T1000 (cell line): Measurements from ENCODE around the gene TIMELESS.
A peak's percentile ranks its signal among the peaks of the same experiment; 100 is the strongest.
"Not testable (repeated sequence)": the region's sequence is repeated elsewhere in the genome, so short reads cannot be mapped to it uniquely, and the experiment has no call there.

Experiments used
- DNase-seq: peaks from one replicate; lab custom pipeline; 2025; ENCODE audit warnings: mixed read lengths; lab: John Stamatoyannopoulos, UW

Gene TIMELESS

GRCh38 chr12:56448860-56449621 lies at the start of gene TIMELESS:
TSS of gene TIMELESS (minus strand) at chr12:56449426. CDS start at chr12:56434170, 15,256 bp downstream.
- peak; percentile 91 for DNase-seq

- DNase-seq: not testable (repeated sequence)
These were observed 49.1 kb upstream of the TIMELESS start for GRCh38 chr12:56498126-56498902.

- peak; percentile 61 for DNase-seq
These were observed 47.5 kb upstream of the TIMELESS start for GRCh38 chr12:56496704-56497103.

DNA sequence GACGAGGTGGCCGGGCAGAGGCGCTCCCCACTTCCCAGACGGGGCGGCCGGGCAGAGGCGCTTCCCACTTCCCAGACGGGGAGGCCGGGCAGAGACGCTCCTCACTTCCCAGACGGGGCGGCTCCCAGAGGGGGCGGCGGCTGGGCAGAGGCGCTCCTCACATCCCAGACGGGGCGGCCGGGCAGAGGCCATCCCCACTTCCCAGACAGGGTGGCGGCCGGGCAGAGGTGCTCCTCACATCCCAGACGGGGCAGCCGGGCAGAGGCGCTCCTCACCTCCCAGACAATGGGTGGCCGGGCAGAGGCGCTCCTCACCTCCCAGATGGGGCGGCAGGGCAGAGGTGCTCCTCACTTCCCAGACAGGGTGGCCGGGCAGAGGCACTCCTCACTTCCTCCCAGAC lies 45.3 kb upstream of the TIMELESS start:
- not testable (repeated sequence) for DNase-seq

GRCh38 chr12:56494106-56494415 lies 44.8 kb upstream of the TIMELESS start:
- DNase-seq: not testable (repeated sequence)

DNA sequence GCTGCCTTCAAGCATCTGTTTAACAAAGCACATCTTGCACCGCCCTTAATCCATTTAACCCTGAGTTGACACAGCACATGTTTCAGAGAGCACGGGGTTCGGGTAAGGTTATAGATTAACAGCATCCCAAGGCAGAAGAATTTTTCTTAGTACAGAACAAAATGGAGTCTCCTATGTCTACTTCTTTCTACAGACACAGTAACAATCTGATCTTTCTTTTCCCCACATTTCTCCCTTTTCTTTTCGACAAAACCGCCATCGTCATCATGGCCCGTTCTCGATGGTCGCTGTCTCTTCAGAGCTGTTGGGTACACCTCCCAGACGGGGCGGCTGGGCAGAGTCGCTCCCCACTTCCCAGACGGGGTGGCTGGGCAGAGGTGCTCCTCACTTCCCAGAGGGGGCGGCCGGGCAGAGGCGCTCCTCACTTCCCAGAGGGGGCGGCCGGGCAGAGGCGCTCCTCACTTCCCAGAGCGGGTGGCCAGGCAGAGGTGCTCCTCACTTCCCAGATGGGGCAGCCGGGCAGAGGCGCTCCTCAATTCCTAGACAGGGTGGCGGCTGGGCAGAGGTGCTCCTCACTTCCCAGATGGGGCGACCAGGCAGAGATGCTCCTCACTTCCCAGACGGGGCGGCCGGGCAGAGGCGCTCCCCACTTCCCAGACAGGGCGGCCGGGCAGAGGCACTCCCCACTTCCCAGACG lies 44.3 kb upstream of the TIMELESS start:
- DNase-seq: not testable (repeated sequence)

DNA sequence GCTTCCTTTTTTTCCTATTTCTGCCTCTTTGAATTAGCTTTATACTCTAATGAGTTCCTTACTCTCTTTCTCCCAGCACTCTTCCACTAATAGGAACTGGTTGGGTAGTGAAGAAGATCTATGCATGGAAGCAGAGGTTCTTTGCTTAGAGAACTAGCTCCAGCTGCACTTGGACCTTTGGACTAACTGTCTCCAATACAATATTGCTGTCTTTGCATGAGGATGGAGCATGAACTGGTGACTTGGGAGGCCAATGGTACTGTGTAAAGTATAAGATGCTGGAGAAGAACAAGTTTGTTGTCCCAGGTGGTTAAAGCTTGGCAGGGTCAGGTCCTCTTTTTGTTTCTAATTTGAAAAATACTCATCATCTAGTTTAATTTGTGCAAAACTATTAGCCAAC lies 41.1 kb upstream of the TIMELESS start:
- DNase-seq: no peak

GRCh38 chr12:56488041-56488955 lies 39.1 kb upstream of the TIMELESS start, which contains the start of gene GLS2:
TSS of gene GLS2 (minus strand) at chr12:56488161. CDS start at chr12:56488118, 43 bp downstream.
- DNase-seq: peak; percentile 57

DNA sequence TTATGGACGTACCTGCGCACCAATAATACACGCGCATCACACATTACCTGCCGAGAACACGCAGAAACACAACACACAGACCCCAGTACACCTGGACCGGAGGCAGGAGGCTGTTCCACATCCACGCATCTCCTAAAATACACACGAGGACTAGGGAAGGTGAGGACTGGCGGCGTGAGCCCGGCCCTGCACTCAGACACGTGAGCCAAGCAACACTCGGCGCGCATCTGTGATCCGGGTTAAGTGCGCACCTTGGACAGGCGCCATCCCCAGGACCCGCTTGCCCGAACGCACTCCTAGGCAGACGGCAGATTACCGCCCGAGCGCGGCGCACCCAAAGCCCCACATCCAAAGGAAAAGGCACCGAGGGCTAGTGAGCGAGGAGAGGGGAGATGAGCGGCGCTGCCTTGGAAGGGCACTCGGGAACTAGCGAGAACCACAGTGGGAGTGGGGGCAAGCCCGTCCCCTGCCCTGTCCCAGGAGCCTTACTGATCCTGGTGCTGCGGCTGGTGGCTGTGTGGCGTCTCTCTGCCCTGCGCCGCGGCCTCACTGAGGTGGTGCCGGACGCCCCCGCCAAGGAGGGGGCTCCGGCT lies 38.3 kb upstream of the TIMELESS start:
- no peak for DNase-seq

DNA sequence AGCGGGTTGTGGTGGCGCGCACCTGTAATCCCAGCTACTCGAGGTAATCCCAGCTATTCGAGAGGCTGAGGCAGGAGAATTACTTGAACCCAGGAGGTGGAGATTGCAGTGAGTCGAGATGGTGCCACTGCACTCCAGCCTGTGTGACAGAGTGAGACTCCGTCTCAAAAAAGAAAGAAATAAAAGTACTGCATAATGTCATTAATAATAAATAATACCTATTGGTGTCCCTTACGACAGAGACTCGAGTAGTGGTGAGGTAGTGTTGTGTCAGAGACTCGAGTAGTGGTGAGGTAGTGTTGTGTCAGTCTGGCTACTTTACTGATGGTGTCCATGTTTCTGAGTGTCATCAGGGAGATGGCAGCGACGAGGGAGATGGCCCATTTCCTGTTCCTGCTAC lies 37.5 kb upstream of the TIMELESS start:
- DNase-seq: no peak

GRCh38 chr12:56484566-56484965 lies 35.3 kb upstream of the TIMELESS start:
- no peak for DNase-seq

DNA sequence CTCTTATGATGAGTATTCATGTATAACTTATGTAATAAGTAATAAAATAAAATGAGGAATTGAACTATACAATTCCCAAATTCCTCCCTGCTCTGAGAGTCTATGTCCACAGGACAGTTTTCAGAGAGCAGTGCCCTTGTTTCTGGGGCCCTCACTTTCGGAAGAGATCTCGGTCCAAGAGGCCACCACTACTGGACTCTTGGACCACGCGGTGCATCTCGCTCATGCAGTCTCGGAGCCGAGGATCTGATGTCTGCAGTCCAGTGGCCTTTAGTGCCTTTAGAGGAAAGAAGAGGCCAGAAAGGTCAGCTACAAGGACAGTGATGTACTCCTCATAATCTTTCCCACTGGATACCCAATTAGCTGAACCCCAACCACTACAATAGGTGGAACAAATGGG lies 30.4 kb upstream of the TIMELESS start:
- no peak for DNase-seq

DNA sequence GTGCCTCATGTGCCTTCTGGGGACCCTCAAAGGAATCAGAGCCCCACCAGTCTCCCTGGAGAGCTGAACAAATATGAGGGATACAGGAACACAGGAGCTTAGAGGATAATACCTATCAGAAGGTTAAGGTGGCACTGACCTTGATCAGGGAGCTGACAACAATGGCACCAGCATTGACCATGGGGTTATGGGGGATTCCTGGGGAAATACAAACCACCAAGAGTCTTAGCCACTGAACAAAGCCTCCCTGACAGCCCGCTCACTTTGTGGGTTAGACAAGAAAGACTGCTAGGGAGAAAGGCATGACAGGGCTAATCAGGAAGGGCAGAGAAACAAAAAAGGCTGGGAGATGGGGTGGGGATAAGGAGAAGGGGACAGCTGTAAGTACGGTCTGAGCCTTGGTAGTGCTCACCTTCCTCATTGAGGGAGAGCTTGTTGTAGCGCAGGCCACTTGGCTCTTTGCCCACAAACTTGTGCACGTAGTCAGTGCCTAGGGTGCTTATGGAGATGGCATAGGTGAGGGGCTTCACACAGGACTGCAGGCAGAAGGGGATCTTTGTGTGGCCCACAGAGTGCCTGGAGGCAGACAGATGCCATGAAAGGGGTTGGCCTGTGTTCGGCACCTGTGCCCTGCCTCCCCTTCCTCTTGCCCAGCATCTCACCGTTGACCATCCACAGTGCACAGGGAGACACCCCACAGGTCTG lies 28.4 kb upstream of the TIMELESS start:
- no peak for DNase-seq

- DNase-seq: no peak
These were observed 27.8 kb upstream of the TIMELESS start for GRCh38 chr12:56476972-56477432.

DNA sequence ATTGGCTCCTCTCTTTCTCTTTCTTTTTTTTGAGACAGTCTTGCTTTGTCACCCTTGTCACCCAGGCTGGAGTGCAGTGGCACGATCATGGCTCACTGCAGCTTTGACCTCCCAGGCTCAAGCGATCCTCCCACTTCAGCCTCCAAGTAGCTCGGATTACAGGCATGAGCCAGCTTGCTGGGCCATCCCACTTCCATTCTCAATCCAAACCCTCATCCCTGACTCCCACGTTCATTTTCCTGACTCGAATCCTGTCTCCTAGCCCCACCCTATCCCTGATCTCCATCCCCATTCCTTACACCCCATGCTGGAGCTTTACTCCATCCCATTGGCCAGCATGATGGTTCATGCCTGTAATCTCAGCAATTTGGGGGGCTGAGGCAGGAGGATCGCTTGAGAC lies 26.9 kb upstream of the TIMELESS start:
- DNase-seq: no peak

DNA sequence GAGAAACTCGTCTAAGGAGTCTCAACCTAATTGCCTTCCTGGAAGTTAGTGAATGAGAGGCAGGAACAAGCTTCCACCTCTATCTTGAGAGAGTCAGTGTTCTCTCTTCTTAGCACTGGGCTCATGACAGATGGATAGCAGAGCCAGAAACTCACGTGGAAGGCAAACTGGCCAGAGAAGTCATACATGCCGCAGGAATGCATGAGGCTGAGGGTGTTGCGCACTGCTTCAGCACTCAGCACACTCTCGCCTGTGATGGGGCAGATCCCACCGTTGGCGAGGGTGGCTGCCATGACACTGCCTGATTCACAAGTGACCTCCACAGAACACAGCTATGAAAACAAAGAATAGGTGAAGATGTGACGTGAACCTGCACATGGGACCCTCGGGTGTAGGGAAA lies 25.2 kb upstream of the TIMELESS start:
- no peak for DNase-seq

- no peak for DNase-seq
These were observed 20.0 kb upstream of the TIMELESS start for GRCh38 chr12:56469007-56469930.

DNA sequence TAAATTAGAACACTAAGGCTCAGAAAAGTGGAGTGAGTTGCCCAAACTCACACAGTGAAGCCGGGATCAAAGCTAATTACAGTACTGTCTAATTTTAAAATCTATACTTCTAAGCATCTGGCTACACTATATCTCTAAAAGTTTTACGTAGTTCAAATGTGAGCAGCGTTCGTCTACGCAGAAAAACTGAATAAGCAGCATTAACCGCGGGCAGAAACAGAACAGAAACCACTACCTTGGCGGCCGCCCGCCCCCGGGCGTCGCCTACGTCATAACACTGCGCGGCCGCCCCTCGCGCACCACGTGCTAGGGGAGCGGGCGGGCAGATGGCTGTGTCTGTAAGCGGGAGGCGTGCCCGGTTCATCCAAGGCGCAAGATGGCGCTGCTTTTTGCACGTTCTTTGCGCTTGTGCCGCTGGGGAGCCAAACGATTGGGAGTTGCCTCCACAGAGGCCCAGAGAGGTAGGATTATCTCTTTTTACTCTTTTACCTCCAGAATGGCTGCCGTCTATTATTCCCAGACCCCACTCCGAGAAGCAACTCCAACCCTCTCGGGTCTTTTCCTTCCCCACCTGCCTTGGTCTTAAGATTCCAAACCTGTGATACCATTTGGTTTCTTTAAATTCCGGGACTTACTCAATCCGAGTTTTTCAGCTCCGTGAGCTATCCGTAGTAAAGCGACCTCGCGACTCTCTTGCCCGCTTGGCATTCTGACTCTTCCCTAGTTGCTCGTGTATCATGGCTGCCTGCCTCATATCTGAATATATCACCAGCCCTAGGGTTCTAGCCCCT lies 19.2 kb upstream of the TIMELESS start, which contains the start of gene SPRYD4:
Gene SPRYD4, plus strand, starts transcription at position 363 of the 791 bp plus-strand sequence. Its CDS starts 14 bp downstream, at position 377.
- peak; percentile 81 for DNase-seq
